ENCODE data around the gene VPS37C.

Gene VPS37C

GRCh38 chr11:61172888-61173287, 11.7 kb upstream of the VPS37C start:
- TF ChIP-seq, protein P1, sequence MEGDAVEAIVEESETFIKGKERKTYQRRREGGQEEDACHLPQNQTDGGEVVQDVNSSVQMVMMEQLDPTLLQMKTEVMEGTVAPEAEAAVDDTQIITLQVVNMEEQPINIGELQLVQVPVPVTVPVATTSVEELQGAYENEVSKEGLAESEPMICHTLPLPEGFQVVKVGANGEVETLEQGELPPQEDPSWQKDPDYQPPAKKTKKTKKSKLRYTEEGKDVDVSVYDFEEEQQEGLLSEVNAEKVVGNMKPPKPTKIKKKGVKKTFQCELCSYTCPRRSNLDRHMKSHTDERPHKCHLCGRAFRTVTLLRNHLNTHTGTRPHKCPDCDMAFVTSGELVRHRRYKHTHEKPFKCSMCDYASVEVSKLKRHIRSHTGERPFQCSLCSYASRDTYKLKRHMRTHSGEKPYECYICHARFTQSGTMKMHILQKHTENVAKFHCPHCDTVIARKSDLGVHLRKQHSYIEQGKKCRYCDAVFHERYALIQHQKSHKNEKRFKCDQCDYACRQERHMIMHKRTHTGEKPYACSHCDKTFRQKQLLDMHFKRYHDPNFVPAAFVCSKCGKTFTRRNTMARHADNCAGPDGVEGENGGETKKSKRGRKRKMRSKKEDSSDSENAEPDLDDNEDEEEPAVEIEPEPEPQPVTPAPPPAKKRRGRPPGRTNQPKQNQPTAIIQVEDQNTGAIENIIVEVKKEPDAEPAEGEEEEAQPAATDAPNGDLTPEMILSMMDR (conservative IDR thresholded peaks at IDR 0.05; ENCODE audit: low read depth, low read length), result no peak
- Histone ChIP-seq H3K27ac (no peak overlapping the region), H4K20me1 (ENCODE audit: insufficient read depth) (no peaks in the 10 kb centered on the region), H3K27me3 (ENCODE audit: insufficient read depth, low read depth) (no peaks in the 10 kb centered on the region; the same call in 1 of the 2 replicates), H3K9ac (no peak overlapping the region), H3K79me2 (ENCODE audit: insufficient read depth, low read depth) (no peaks in the 10 kb centered on the region), H3K4me1 (ENCODE audit: low read depth, poor library complexity, severe bottlenecking) (peaks cover 3% of the 10 kb centered on the region), H3K4me3 (IDR thresholded peaks at IDR 0.05; ENCODE audit: insufficient read depth, low read depth, low read length) (no peak overlapping the region), H3K4me2 (no peak overlapping the region), H2AFZ (ENCODE audit: low read depth) (no peak overlapping the region), H3K36me3 (ENCODE audit: insufficient read depth) (no peaks in the 10 kb centered on the region)

DNA sequence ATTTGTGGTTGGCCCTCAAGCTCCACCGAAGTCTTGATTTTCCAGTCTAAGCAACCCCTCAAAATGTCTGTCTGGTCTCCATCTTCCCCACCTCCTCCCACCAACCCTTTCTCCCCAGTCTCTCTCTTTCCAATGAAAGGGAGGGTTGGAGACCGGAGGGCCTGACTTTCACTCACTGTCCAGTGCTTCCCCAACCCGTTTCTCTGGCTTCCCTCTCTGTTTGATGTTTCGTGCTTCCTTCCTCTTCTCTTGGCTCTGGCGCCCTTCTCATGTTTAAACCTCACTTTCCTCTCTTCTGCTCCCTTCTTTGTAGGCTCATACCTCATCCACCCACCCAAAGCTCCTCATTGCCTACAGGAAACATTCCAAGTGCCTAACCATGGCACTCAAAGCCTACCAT, 11.1 kb upstream of the VPS37C start:
- Histone ChIP-seq H3K4me3 (IDR thresholded peaks at IDR 0.05; ENCODE audit: insufficient read depth, low read depth, low read length) (no peak overlapping the region), H3K79me2 (ENCODE audit: insufficient read depth, low read depth) (no peaks in the 10 kb centered on the region), H2AFZ (ENCODE audit: low read depth) (no peak overlapping the region), H4K20me1 (ENCODE audit: insufficient read depth) (no peaks in the 10 kb centered on the region), H3K27me3 (ENCODE audit: insufficient read depth, low read depth) (no peaks in the 10 kb centered on the region; the same call in 1 of the 2 replicates), H3K9ac (no peak overlapping the region), H3K4me1 (ENCODE audit: low read depth, poor library complexity, severe bottlenecking) (peaks cover 8% of the 10 kb centered on the region), H3K27ac (no peak overlapping the region), H3K4me2 (no peak overlapping the region), H3K36me3 (ENCODE audit: insufficient read depth) (no peaks in the 10 kb centered on the region)
- TF ChIP-seq, protein P1 (conservative IDR thresholded peaks at IDR 0.05; ENCODE audit: low read depth, low read length), result no peak

GRCh38 chr11:61171907-61172306, 10.7 kb upstream of the VPS37C start:
- no peak overlapping the region for H3K4me2 ChIP-seq
- H3K4me3 ChIP-seq (IDR thresholded peaks at IDR 0.05; ENCODE audit: insufficient read depth, low read depth, low read length), result no peak overlapping the region
- peaks cover 8% of the 10 kb centered on the region for H3K4me1 ChIP-seq (ENCODE audit: low read depth, poor library complexity, severe bottlenecking)
- no peaks in the 10 kb centered on the region; the same call in 1 of the 2 replicates for H3K27me3 ChIP-seq (ENCODE audit: insufficient read depth, low read depth)
- TF ChIP-seq, protein P1 (conservative IDR thresholded peaks at IDR 0.05; ENCODE audit: low read depth, low read length), result no peak
- no peak overlapping the region for H3K27ac ChIP-seq
- no peak overlapping the region for H2AFZ ChIP-seq (ENCODE audit: low read depth)
- H3K9ac ChIP-seq, result no peak overlapping the region
- no peaks in the 10 kb centered on the region for H3K79me2 ChIP-seq (ENCODE audit: insufficient read depth, low read depth)
- H3K36me3 ChIP-seq (ENCODE audit: insufficient read depth), result no peaks in the 10 kb centered on the region
- no peaks in the 10 kb centered on the region for H4K20me1 ChIP-seq (ENCODE audit: insufficient read depth)

DNA sequence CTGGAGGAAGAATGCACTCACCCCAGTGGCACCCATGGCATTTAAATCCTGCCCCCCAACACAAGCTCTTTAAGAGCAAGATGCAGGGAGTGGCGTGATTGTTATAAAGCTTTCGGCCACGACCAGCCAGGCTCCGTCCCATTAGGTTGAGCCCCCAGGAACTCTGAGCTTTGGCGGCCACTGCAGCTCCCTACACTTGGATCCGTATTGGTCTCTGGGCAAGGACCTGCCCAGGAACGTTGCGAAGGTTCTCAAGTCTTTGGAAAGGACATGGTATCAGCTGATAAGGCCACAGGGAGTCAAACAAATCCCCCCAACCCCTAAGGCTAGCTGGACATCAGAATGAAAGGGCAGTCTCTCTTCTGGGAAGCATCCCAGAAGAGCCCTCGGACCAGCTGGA, 9.3 kb upstream of the VPS37C start:
- H2AFZ ChIP-seq (ENCODE audit: low read depth), result no peak overlapping the region
- H4K20me1 ChIP-seq (ENCODE audit: insufficient read depth), result no peaks in the 10 kb centered on the region
- H3K4me1 ChIP-seq (ENCODE audit: low read depth, poor library complexity, severe bottlenecking), result peaks cover 8% of the 10 kb centered on the region
- H3K9ac ChIP-seq, result no peak overlapping the region
- no peaks in the 10 kb centered on the region for H3K79me2 ChIP-seq (ENCODE audit: insufficient read depth, low read depth)
- no peak overlapping the region for H3K4me3 ChIP-seq (IDR thresholded peaks at IDR 0.05; ENCODE audit: insufficient read depth, low read depth, low read length)
- no peaks in the 10 kb centered on the region; the same call in 1 of the 2 replicates for H3K27me3 ChIP-seq (ENCODE audit: insufficient read depth, low read depth)
- H3K4me2 ChIP-seq, result no peak overlapping the region
- no peaks in the 10 kb centered on the region for H3K36me3 ChIP-seq (ENCODE audit: insufficient read depth)
- TF ChIP-seq, protein P1 (conservative IDR thresholded peaks at IDR 0.05; ENCODE audit: low read depth, low read length), result no peak
- no peak overlapping the region for H3K27ac ChIP-seq
